ENCODE measurements around the gene RPL36.
A peak's percentile ranks its signal among the peaks of the same experiment; 100 is the strongest.

RPL36 gene

DNA sequence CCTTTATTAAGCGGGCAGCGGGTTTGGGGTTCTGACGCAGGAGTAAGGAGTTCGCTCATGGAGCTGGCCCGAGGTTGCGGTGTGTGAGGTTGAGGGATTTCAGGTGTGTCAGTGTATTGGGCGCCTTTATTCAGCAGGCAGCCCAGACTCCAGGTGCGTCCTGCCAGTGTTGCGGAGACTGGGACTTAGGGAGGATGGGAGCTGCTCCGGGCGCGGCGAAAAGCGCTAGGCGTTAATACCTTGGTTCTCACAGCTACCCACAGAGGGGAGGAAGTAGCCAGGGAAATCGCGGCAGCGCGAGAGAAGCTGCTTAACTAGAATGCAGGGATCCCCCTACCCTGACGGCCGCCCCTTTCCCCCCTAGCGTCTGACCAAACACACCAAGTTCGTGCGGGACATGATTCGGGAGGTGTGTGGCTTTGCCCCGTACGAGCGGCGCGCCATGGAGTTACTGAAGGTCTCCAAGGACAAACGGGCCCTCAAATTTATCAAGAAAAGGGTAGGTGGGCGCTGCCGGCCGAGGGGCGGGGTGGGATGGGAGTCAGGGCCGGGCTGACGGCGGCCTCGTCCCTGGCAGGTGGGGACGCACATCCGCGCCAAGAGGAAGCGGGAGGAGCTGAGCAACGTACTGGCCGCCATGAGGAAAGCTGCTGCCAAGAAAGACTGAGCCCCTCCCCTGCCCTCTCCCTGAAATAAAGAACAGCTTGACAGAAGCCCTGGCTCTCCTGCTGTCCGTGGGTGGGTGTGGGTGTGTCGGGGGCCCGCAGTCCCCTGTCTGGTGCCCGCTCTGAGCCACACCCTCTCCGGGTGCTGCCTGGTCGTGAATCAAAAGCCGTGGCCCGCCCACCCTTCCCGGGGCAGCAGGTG lies 1.1 kb downstream of the RPL36 start:
- peak overlapping the region; percentile 99 for H3K4me3 Mint-ChIP-seq
- peak overlapping the region; percentile 93 for H3K27ac Mint-ChIP-seq
- peaks cover 13% of the 10 kb centered on the region for H3K4me1 Mint-ChIP-seq (ENCODE audit: low read depth)
- peak; percentile 52 for DNase-seq (ENCODE audit: low spot score)
- H3K27me3 Mint-ChIP-seq (ENCODE audit: low read depth): no peaks in the 10 kb centered on the region
- H3K36me3 Mint-ChIP-seq (ENCODE audit: low read depth): peaks cover 29% of the 10 kb centered on the region
- no peaks in the 10 kb centered on the region for H3K9me3 Mint-ChIP-seq

DNA sequence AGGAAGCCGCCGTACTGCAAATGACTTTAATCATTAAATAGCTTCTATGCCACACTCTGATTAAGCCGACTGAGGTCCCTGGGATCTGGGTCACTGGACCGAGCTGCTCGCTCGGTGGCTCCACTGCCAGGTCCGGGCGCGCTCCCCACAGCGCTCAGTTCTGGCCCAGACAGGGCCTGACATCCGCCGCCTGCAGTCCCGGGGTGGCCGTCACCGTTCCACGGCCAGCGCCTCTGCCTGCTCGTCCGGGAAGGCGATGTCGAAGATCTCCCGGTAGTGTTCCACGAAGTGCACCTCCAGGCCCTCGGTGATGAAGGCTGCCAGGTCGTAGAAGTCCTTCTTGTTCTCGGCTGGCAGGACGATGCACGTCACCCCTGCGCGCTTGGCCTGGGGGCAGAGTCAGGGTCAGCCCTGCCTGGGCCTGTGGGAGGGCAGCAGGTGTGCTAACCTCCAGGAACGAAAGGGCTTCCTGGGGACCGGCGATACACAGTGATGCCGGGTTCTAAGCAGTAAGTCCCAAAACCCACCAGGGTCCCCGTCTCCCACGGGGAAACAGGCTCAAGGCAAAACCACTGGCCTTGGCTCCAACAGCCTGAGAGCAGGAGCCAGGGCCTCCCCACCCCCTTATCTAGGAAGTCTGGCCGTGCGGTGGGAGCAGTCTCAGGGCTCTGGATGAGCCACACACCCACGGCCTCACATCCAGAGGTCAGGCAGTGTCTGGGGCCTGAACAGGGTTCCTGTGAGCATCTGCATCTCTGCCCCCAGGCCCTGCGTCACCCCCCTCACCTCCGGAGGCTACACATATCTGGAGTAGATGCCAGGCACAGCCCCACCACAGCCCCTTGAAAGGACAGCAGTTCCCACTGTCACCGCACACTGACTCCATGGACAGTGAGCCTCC lies 2.0 kb downstream of the RPL36 start:
- Mint-ChIP-seq H3K4me3 (peak overlapping the region; percentile 99), H3K4me1 (ENCODE audit: low read depth) (peaks cover 10% of the 10 kb centered on the region), H3K9me3 (no peaks in the 10 kb centered on the region), H3K36me3 (ENCODE audit: low read depth) (peaks cover 33% of the 10 kb centered on the region), H3K27ac (peak overlapping the region; percentile 93), H3K27me3 (ENCODE audit: low read depth) (no peaks in the 10 kb centered on the region)
- no peak for DNase-seq (ENCODE audit: low spot score)

DNA sequence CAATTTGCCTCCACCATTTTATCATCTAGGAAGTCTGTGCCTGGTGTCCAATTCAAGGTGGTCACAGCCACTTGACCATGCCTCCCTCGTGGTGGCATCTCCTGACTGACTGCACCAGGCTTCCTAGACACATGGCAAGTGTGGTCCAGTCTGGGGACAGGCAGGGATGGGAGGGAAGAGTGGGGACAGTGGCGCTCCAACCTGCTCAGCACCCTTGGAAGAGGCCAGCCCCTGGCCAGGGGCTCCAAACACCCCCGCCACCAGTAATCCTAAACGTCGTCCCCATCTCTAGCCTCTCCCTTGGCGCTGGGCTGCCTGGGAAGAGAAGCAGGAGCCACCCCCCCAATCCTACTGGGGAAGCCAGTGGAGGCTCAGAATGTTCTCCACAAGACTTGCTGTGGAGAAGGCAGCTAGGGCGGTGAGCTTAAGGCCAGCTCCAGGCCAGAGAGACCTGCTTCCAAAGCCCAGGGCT lies 2.7 kb downstream of the RPL36 start:
- DNase-seq (ENCODE audit: low spot score): no peak
- H3K27ac Mint-ChIP-seq: peak overlapping the region; percentile 2
- peak overlapping the region; percentile 99 for H3K4me3 Mint-ChIP-seq
- peaks cover 10% of the 10 kb centered on the region for H3K4me1 Mint-ChIP-seq (ENCODE audit: low read depth)
- no peaks in the 10 kb centered on the region for H3K9me3 Mint-ChIP-seq
- peaks cover 34% of the 10 kb centered on the region for H3K36me3 Mint-ChIP-seq (ENCODE audit: low read depth)
- H3K27me3 Mint-ChIP-seq (ENCODE audit: low read depth): no peaks in the 10 kb centered on the region

DNA sequence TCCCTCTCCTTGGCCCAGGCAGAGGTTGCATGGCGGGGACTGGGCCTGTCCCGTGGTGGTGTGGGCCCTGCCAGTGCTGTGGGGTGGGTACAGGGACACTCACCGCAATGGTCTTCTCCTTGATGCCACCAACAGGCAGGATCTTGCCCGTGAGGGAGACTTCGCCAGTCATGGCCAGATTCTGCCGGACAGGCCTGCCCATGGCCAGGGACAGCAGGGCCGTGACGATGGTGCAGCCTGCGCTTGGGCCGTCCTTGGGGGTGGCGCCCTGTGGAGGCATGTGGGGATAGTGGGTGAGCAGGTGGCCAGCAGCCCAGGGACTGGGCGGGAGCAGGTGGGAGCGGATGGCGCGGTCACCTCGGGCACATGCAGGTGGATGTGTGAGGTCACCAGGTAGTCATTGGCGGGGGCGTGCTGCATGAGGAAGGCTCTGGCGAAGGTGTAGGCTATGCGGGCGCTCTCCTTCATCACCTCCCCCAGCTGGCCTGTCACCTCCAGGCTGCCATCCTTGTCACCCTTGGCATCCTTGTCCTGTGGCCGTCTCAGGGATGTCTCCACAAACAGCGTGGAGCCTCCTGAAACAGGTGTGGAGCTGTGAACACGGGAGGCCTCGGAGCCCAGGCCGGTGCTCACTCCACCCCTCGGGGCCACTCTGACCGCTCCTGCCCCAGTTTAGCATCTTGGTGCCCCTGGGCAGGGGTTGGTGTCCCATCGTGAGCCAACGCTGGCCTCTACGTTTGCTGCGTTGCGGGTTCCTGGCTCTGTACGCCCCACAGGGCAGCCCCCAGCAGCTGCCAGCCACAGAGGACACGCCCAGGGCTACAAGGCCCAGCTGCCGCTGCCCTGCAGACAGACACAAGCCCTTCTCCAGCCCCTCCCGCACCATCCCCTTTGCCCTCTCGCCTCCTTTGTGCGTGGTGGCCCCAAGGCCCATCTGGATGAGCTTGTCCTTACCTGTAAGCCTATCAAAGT lies 3.4 kb downstream of the RPL36 start:
- no peak overlapping the region for H3K4me3 Mint-ChIP-seq
- DNase-seq (ENCODE audit: low spot score): no peak
- H3K36me3 Mint-ChIP-seq (ENCODE audit: low read depth): peaks cover 34% of the 10 kb centered on the region
- peaks cover 10% of the 10 kb centered on the region for H3K4me1 Mint-ChIP-seq (ENCODE audit: low read depth)
- H3K27me3 Mint-ChIP-seq (ENCODE audit: low read depth): no peaks in the 10 kb centered on the region
- no peak overlapping the region for H3K27ac Mint-ChIP-seq
- H3K9me3 Mint-ChIP-seq: no peaks in the 10 kb centered on the region

DNA sequence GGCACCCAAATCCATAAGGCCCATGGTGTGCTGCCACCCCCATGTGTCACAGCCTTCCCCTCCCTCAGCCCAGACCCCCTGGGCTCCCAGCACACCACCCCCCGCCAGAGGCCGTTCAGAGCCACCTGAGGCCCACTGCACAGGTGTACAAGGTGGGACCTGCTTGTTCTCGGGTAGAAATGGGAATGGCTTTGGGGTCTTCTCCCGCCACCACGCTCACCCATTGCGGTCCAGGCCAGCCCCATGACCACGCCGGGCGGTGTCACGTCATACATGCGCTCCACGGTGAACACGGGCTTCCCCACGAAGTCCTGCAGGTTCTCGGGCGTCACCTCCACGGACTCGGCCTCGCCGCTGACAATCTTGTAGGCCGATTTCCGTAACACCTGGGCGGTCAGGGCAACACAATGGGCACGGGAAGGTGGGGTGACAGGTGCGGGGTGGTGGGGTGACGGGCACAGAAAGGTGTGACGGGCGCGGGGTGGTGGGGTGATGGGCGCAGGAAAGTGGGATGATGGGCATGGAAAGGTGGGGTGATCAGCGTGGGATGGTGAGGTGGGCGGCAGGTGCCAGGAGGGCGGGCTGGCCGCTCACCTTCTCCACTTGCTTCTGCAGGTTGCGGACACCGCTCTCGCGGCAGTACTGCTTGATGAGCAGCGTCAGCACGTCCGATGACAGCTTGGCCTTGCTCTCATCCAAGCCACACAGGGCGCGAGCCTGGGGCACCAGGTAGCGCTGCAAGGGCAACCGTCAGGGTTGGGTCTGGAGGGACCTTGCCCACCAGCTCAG lies 4.3 kb downstream of the RPL36 start:
- Mint-ChIP-seq H3K4me3 (no peak overlapping the region), H3K27me3 (ENCODE audit: low read depth) (no peaks in the 10 kb centered on the region), H3K36me3 (ENCODE audit: low read depth) (peaks cover 40% of the 10 kb centered on the region), H3K27ac (peak overlapping the region; percentile 65), H3K9me3 (no peaks in the 10 kb centered on the region), H3K4me1 (ENCODE audit: low read depth) (peaks cover 10% of the 10 kb centered on the region)
- DNase-seq (ENCODE audit: low spot score): no peak

DNA sequence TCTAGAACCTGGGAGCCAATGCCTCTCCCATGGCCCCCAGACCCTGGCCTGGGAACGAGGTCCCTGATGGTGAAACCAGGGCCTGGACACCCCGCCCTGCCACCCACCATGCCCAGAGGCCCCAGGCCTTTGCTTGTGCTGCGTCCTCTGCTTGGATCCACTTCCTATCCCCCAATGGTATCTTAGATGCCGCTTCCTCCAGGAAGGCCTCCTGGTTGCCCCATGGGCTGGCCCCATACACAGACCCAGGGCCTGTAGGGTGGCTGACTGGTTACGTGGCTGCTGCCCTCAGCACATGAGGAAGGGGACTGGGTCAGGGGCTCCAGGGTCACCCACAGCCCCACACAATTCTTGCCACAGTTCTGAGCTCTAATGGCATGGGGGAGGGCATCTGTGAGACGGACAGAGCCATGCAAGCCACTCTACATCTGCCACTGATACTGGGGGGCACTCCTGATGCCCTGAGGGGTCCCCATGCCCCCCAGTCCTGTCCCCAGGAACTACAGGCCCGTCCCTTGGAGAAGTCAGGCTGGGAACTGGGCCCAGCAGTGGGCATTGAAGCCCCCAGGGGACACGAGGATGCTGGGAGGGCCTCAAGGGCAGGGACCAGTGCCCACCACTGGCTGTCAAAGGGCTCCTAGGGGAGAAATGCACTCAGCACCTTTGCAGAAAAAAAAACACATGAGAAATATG lies 5.0 kb downstream of the RPL36 start:
- peaks cover 7% of the 10 kb centered on the region for H3K4me1 Mint-ChIP-seq (ENCODE audit: low read depth)
- no peak overlapping the region for H3K4me3 Mint-ChIP-seq
- peaks cover 40% of the 10 kb centered on the region for H3K36me3 Mint-ChIP-seq (ENCODE audit: low read depth)
- no peak for DNase-seq (ENCODE audit: low spot score)
- no peak overlapping the region for H3K27ac Mint-ChIP-seq
- H3K9me3 Mint-ChIP-seq: no peaks in the 10 kb centered on the region
- no peaks in the 10 kb centered on the region for H3K27me3 Mint-ChIP-seq (ENCODE audit: low read depth)

DNA sequence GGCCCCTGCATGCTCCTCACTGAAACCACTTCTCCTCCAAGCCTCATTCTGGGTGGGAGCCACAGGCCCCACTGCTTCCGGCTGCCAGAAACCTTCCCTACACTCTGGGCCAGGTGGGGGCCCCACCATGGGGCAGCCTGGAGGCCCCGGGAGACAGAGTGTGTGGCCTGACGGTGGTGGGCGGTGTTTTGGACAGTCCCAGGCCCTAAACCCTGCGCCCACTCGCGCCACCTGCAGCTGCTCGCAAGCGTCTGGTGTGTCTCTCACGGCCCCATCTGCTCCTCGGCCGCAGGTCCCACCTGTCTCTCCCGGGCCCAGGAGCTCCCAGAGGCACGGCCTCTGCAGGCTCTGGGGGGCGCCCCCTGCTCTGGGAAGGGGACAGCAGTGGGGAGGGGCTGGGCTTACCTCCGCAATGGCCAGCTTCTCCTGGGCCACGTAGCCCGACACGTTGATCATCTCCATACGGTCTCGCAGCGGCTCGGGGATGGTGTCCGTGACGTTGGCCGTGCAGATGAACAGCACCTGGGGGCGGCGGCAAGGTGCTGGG lies 5.6 kb downstream of the RPL36 start:
- H3K4me1 Mint-ChIP-seq (ENCODE audit: low read depth): peaks cover 4% of the 10 kb centered on the region
- H3K36me3 Mint-ChIP-seq (ENCODE audit: low read depth): peaks cover 39% of the 10 kb centered on the region

DNA sequence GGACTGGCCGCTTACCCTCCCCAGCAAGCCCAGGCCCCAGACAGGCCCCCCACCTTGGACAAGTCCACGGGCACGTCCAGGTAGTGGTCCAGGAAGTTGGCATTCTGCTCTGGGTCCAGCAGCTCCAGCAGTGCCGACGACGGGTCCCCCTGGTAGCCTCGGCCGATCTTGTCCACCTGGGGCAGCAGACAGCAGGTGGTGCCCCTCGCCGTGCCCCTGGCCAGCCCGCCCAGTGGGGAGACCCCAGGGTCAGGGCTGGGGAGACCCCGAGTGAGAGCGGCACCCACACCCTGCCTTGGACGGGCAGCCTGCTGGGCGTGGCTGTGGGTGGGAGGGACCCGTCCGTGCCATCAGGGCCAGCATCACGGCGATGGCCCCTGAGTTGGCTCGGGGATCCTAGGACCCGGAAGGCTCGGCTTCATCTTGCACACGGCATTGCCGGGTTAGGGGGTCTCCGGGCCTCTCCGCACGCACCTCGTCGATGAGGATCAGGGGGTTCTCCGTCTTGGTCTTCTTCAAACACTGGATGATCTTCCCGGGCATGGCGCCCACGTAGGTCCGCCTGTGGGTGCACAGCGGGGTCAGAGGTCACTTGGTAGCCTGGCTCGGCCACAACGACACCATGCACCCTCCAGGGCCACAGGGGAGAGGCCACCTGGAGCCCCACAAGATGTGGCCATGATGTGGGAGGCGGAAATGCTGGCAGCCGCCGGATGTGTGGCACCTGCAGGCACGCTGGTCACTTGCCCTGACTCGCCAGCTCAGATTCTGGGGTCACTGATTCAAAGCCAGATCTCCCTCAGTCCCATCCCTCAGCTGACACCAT lies 6.3 kb downstream of the RPL36 start:
- peaks cover 39% of the 10 kb centered on the region for H3K36me3 Mint-ChIP-seq (ENCODE audit: low read depth)
- H3K4me3 Mint-ChIP-seq: no peak overlapping the region
- peaks cover 3% of the 10 kb centered on the region for H3K4me1 Mint-ChIP-seq (ENCODE audit: low read depth)
- no peaks in the 10 kb centered on the region for H3K9me3 Mint-ChIP-seq
- no peak for DNase-seq (ENCODE audit: low spot score)
- H3K27me3 Mint-ChIP-seq (ENCODE audit: low read depth): no peaks in the 10 kb centered on the region
- H3K27ac Mint-ChIP-seq: no peak overlapping the region

More for the DNA sequence above, 5.6 kb downstream of the RPL36 start:
- Mint-ChIP-seq H3K4me3 (no peak overlapping the region), H3K27me3 (ENCODE audit: low read depth) (no peaks in the 10 kb centered on the region), H3K27ac (no peak overlapping the region), H3K9me3 (no peaks in the 10 kb centered on the region)
- DNase-seq (ENCODE audit: low spot score): no peak

DNA sequence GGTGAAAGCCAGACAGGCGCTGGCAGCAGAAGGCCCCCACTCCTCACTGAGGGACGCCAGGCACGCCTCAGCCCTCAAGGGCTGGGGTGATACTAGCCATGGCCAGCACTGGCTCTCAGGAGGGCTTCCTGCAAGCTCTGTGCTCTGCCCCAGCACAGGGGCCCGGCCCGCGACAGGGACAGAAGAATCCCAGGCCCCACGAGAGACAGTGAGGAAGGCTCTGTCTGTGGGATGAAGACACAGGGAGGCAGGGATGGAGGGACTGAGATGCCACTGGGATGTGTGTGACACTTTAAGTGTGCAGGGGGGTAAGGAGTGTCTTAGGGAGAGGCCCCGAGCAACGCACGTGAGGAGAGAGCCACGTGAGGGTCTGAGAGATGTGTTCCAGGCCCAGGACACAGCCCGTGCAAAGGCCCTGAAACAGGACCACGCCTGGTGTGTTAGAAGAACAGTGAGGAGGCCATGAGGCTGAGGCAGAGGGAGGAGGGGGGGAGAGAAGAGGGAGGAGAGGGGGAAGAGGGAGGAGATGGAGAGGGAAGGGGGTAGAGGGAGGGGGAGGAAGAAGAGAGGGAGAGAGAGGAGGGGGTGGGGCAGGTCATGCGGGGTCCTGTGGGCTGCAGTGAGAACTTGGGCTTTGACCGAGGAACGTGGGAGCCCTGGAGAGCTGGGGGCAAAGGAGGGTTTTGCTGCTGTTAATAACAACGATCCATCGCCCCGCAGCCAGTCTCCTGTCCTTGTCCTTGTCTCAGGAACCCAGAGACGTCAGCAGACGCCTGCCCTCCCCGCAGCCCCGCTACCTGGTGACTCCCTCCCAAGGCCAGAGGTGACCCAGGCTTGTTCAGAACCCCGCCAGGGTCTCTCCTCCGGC lies 7.2 kb downstream of the RPL36 start:
- H3K27me3 Mint-ChIP-seq (ENCODE audit: low read depth): no peaks in the 10 kb centered on the region
- H3K36me3 Mint-ChIP-seq (ENCODE audit: low read depth): peaks cover 38% of the 10 kb centered on the region
- H3K27ac Mint-ChIP-seq: no peak overlapping the region
- no peak for DNase-seq (ENCODE audit: low spot score)
- H3K4me1 Mint-ChIP-seq (ENCODE audit: low read depth): peaks cover 3% of the 10 kb centered on the region
- H3K4me3 Mint-ChIP-seq: no peak overlapping the region
- no peaks in the 10 kb centered on the region for H3K9me3 Mint-ChIP-seq

DNA sequence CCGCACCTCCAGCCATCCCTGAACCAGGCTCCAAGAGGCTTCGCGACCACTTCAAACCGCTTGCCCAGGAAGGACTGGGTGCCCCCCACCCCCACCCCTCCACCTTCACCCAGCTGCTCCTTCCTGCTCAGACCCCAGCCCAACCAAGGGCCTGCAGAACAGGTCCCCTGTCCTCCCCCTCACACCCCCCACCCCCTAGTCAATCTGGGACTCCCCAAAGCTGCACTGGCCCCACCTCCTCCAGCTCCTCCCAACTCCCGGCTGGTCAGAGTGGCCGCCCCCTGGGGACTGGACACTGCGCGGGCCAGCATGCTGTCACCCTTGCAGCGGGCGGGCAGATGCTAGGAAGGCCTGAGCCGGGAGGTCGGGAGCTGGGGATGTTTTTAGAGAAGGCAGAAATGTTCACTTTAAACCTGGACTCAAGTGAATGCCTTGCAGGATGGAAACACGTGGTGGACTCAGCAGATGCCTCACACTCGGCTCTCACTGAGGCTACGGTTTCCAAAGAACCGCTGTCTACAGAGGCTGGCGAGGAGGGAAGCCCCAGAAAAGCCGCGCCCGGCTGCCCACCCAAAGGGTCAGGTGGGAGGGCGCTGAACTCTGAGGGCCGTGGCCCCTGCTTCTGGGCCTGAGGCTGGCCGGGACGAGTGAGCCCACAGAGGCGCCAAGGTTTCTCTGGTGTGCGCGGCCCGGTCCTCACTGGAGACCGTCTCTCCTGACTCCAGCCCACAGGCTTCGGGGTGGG lies 8.0 kb downstream of the RPL36 start:
- no peaks in the 10 kb centered on the region for H3K27me3 Mint-ChIP-seq (ENCODE audit: low read depth)
- no peaks in the 10 kb centered on the region for H3K9me3 Mint-ChIP-seq
- no peak overlapping the region for H3K4me3 Mint-ChIP-seq
- H3K36me3 Mint-ChIP-seq (ENCODE audit: low read depth): peaks cover 31% of the 10 kb centered on the region
- DNase-seq (ENCODE audit: low spot score): no peak
- H3K27ac Mint-ChIP-seq: no peak overlapping the region
- H3K4me1 Mint-ChIP-seq (ENCODE audit: low read depth): no peaks in the 10 kb centered on the region

Measured in T-helper 2 cell treated with Interferon-gamma antibody and Interleukin-4, amounts not matched to agents 5 μg/mL and 100 μg/mL, for 36 hours (primary cell).